Gastrocnemius medialis (tissue), 4 donors: ENCODE measurements around the gene ARSB. TPM values are rescaled to one million over a fixed set of nuclear protein-coding genes. Genes with fewer than 3 reads are reported as not detected.

Experiments
- ATAC-seq, 2 donors: fragments of 150-250 bp; one replicate each; pipeline ENCODE4 v1.9.1; 2016
- DNase-seq, 2 donors: peaks; one replicate each; pipeline ENCODE4 v3.0.0-alpha.2; 2019
- H3K27ac ChIP-seq, 4 donors: fragments of 200-600 bp; sonication (generic); 1 replicate in 1 of 4; 2 replicates in 3 of 4; pipeline ENCODE4 v1.5.1; 2016 to 2018; ENCODE audit warnings: mild to moderate bottlenecking in 2 of 4, moderate library complexity in 1 of 4
- H3K27me3 ChIP-seq, 3 donors: fragments of 200-600 bp; sonication (generic) in 2 of 3; 1 replicate in 1 of 3; 2 replicates in 2 of 3; pipeline versions ENCODE4 v1.5.1 to v1.6.0; 2016 to 2019; ENCODE audit warnings: mild to moderate bottlenecking in 1 of 3, moderate library complexity in 1 of 3
- H3K36me3 ChIP-seq, 2 donors: fragments of 200-600 bp; sonication (generic) in 1 of 2; one replicate each; pipeline ENCODE4 v1.5.1; 2017 to 2018
- H3K4me1 ChIP-seq, 2 donors: fragments of 200-600 bp; sonication (generic) in 1 of 2; one replicate each; pipeline ENCODE4 v1.5.1; 2016 to 2017; ENCODE audit warnings: mild to moderate bottlenecking in 2 of 2
- H3K4me3 ChIP-seq, 4 donors: fragments of 200-600 bp; sonication (generic) in 3 of 4; 1 replicate in 1 of 4; 2 replicates in 3 of 4; pipeline ENCODE4 v1.5.1; 2016 to 2019; ENCODE audit warnings: mild to moderate bottlenecking in 2 of 4
- H3K9me3 ChIP-seq, 3 donors: fragments of 200-600 bp; sonication (generic) in 2 of 3; 1 replicate in 1 of 3; 2 replicates in 2 of 3; pipeline ENCODE4 v1.5.1; 2016 to 2019
- CTCF ChIP-seq, 5 experiments: fragments of 450-650 bp in 3 of 5; fragments of 200-600 bp in 2 of 5; sonication (generic) in 2 of 5; IDR thresholded peaks in 4 of 5; conservative IDR thresholded peaks in 1 of 5; 1 replicate in 4 of 5; 2 replicates in 1 of 5; pipeline ENCODE4 v1.5.1; 2016 to 2019; ENCODE audit warnings: antibody characterized with exemption in 5 of 5, mild to moderate bottlenecking in 3 of 5, moderate library complexity in 3 of 5
- POLR2A ChIP-seq, 2 donors: fragments of 450-650 bp; IDR thresholded peaks; one replicate each; pipeline ENCODE4 v1.6.1; 2017; ENCODE audit warnings: antibody characterized with exemption in 2 of 2, mild to moderate bottlenecking in 2 of 2, moderate library complexity in 2 of 2
- in situ Hi-C, 4 donors: fragments of 200-750 bp; cut with MboI; loops; one replicate each; pipeline versions ENCODE4 v1.15.0 to v1.8.0; 2017; ENCODE audit warnings: low sequenced_read_pairs in 4 of 4
- intact Hi-C: fragments of 100-400 bp; cut with DNase I; formaldehyde crosslinking; loops from one replicate; pipeline ENCODE4 v1.15.1; 2023; ENCODE audit warnings: low total_unique reads
- total RNA-seq, 4 donors: library from RNA; depleted of rRNA; stranded (reverse); fragments of >200 nt; gene quantifications; one replicate each; pipeline versions ENCODE4 v1.1.0 to v1.2.3, GENCODE V29; 2016

The ARSB gene
- total RNA-seq, 4 donors from 2014 or later: 3.2 to 8.3 (median 5.1) TPM

GRCh38 chr5:78808380-78808779 lies 176.7 kb downstream of the ARSB start:
- H3K36me3 ChIP-seq: no peaks in the 10 kb centered on the region
- peaks cover 4% of the 10 kb centered on the region in 2 donors for H3K4me1 ChIP-seq
- peak; percentile 54 to 71 for ATAC-seq
- in situ Hi-C loops: no loop called here
- no peaks in the 10 kb centered on the region for H3K9me3 ChIP-seq
- TF ChIP-seq POLR2A (IDR thresholded peaks at IDR 0.05): no peak
- no peak for TF ChIP-seq CTCF (IDR thresholded peaks at IDR 0.05 in 4 of 5, conservative IDR thresholded peaks at IDR 0.05 in 1 of 5)
- no peak for DNase-seq
- H3K27ac ChIP-seq: peak overlapping the region in 1 of 4 donors; percentile 39
- no peaks in the 10 kb centered on the region for H3K27me3 ChIP-seq
- intact Hi-C loops: no loop called here
- no peak overlapping the region for H3K4me3 ChIP-seq

DNA sequence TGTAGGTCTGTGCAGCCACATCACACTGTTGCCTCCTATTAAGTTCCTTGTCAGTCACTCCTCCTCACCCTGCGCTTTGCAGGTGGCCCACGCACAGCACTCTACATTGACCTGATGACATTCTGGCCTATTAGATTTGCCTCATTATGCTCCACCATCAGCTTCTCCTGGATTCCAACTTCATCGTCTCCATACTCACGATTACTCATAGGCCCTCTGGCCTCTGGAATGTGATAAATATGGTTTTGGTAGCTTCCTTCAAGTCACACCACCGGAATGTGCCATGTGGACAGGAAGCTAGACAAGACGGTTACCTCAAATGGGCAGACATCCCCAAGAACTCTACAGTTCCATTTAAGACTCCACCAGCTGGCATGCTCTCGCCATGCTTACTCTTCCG lies 178.6 kb downstream of the ARSB start:
- no peak overlapping the region for H3K27ac ChIP-seq
- in situ Hi-C loops (no loop called here), intact Hi-C loops (no loop called here)
- ATAC-seq (no peak), DNase-seq (no peak)
- TF ChIP-seq POLR2A (IDR thresholded peaks at IDR 0.05) (no peak), CTCF (IDR thresholded peaks at IDR 0.05 in 4 of 5, conservative IDR thresholded peaks at IDR 0.05 in 1 of 5) (no peak)
- H3K36me3 ChIP-seq: no peaks in the 10 kb centered on the region
- no peaks in the 10 kb centered on the region for H3K27me3 ChIP-seq
- no peaks in the 10 kb centered on the region for H3K9me3 ChIP-seq
- H3K4me3 ChIP-seq: no peak overlapping the region
- peaks cover 4 to 7% of the 10 kb centered on the region in 2 donors for H3K4me1 ChIP-seq

GRCh38 chr5:78805474-78806124 lies 179.5 kb downstream of the ARSB start:
- no peak for ATAC-seq
- no peak overlapping the region for H3K27ac ChIP-seq
- H3K4me1 ChIP-seq: peaks cover 4 to 7% of the 10 kb centered on the region in 2 donors
- in situ Hi-C loops: no loop called here
- no peak for TF ChIP-seq CTCF (IDR thresholded peaks at IDR 0.05 in 4 of 5, conservative IDR thresholded peaks at IDR 0.05 in 1 of 5)
- no peak for TF ChIP-seq POLR2A (IDR thresholded peaks at IDR 0.05)
- H3K27me3 ChIP-seq: no peaks in the 10 kb centered on the region
- no peaks in the 10 kb centered on the region for H3K36me3 ChIP-seq
- no peak for DNase-seq
- no peaks in the 10 kb centered on the region for H3K9me3 ChIP-seq
- intact Hi-C loops: no loop called here
- H3K4me3 ChIP-seq: no peak overlapping the region

DNA sequence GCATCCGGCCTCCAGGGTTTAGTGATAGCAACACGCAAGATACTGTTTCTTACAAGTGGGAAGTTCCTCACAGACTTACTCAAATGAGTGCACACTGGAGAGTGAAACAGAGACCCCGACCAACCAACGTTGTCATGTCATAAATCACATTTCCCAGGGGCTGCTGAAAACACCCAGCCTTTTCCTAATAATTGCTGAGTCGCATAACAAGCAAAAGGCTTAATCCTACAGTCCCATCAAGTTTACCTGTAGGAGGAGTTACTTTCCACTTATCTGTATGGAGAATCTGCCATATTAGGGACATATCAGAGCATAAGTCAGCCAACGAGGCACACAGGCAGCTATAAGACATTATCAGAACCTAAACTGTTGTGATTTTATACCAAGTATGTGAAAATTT lies 180.1 kb downstream of the ARSB start:
- peaks cover under 1 to 7% of the 10 kb centered on the region in 2 donors for H3K4me1 ChIP-seq
- in situ Hi-C loops (no loop called here), intact Hi-C loops (no loop called here)
- no peak overlapping the region for H3K4me3 ChIP-seq
- no peak for TF ChIP-seq POLR2A (IDR thresholded peaks at IDR 0.05)
- TF ChIP-seq CTCF (IDR thresholded peaks at IDR 0.05 in 4 of 5, conservative IDR thresholded peaks at IDR 0.05 in 1 of 5): no peak
- ATAC-seq (no peak), DNase-seq (no peak)
- no peak overlapping the region for H3K27ac ChIP-seq
- no peaks in the 10 kb centered on the region for H3K9me3 ChIP-seq
- no peaks in the 10 kb centered on the region for H3K36me3 ChIP-seq
- no peaks in the 10 kb centered on the region for H3K27me3 ChIP-seq

DNA sequence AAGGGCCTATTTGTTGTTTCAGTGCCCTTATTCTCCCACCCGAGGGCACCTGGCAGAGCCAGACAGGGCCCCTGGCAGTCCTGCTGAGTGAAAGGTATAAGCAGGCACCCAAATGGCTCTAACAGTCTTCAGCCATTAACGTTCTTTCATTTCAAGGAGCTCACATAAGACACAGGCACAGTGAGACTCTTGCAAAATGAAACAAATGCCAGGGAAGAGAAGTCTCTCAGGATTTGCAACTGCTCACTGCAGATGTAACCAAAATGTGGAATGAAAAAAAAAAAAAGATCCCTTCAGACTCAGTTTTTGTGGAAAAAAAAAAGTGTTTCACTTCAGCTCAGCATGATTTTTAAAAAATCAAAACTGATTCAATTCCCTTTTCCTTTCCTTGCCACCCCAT lies 181.2 kb downstream of the ARSB start:
- Histone ChIP-seq H3K27ac (no peak overlapping the region), H3K9me3 (no peaks in the 10 kb centered on the region), H3K36me3 (no peaks in the 10 kb centered on the region), H3K27me3 (no peaks in the 10 kb centered on the region), H3K4me3 (no peak overlapping the region), H3K4me1 (peaks cover 0 to 3% of the 10 kb centered on the region in 2 donors)
- intact Hi-C loops: no loop called here
- in situ Hi-C loops: no loop called here
- ATAC-seq (peak in 1 of 2 donors; percentile 28), DNase-seq (no peak)
- TF ChIP-seq CTCF (IDR thresholded peaks at IDR 0.05 in 4 of 5, conservative IDR thresholded peaks at IDR 0.05 in 1 of 5): no peak
- TF ChIP-seq POLR2A (IDR thresholded peaks at IDR 0.05): no peak
